NCI-H1436 treated with DMSO at 0.1 percent for 48 hours (cell line): ENCODE measurements around the gene GSTM2.
A peak's percentile ranks its signal among the peaks of the same experiment; 100 is the strongest.
"Not testable (repeated sequence)": the region's sequence is repeated elsewhere in the genome, so short reads cannot be mapped to it uniquely, and the experiment has no call there.

ENCODE experiments used
- DNase-seq: peaks from one replicate; lab custom pipeline; 2025; lab: John Stamatoyannopoulos, UW

GSTM2 gene

GRCh38 chr1:109644670-109645069, 23.2 kb upstream of the GSTM2 start:
- no peak for DNase-seq

- no peak for DNase-seq
Observed at GRCh38 chr1:109649491-109649914, 18.4 kb upstream of the GSTM2 start.

- DNase-seq: no peak
Observed at GRCh38 chr1:109650609-109651008, 17.2 kb upstream of the GSTM2 start.

- DNase-seq: no peak
Observed at GRCh38 chr1:109652402-109652801, 15.5 kb upstream of the GSTM2 start.

GRCh38 chr1:109653306-109653705, 14.6 kb upstream of the GSTM2 start:
- no peak for DNase-seq

GRCh38 chr1:109654519-109654918, 13.3 kb upstream of the GSTM2 start:
- no peak for DNase-seq

GRCh38 chr1:109655615-109656519, 12.0 kb upstream of the GSTM2 start, which contains the start of gene GSTM4:
GSTM4 (plus strand) TSS chr1:109656099; CDS start chr1:109656390, 291 bp downstream.
- peak; percentile 29 for DNase-seq

- DNase-seq: no peak
Observed at GRCh38 chr1:109657395-109657794, 10.5 kb upstream of the GSTM2 start.

GRCh38 chr1:109657970-109658369, 9.9 kb upstream of the GSTM2 start:
- no peak for DNase-seq

GRCh38 chr1:109658533-109659042, 9.3 kb upstream of the GSTM2 start:
- DNase-seq: no peak

GRCh38 chr1:109659145-109659544, 8.7 kb upstream of the GSTM2 start:
- no peak for DNase-seq

- DNase-seq: no peak
Observed at GRCh38 chr1:109659997-109660690, 7.7 kb upstream of the GSTM2 start.

- DNase-seq: not testable (repeated sequence)
Observed at GRCh38 chr1:109660691-109661026, 7.2 kb upstream of the GSTM2 start.

GRCh38 chr1:109661391-109661790, 6.5 kb upstream of the GSTM2 start:
- no peak for DNase-seq

GRCh38 chr1:109664671-109665070, 3.2 kb upstream of the GSTM2 start:
- DNase-seq: no peak

GRCh38 chr1:109668123-109668775, 392 bp downstream of the GSTM2 start:
- DNase-seq: no peak

GRCh38 chr1:109669246-109669948, 1.5 kb downstream of the GSTM2 start:
- no peak for DNase-seq

GRCh38 chr1:109669949-109670302, 2.1 kb downstream of the GSTM2 start:
- not testable (repeated sequence) for DNase-seq

- no peak for DNase-seq
Observed at GRCh38 chr1:109671067-109671466, 3.2 kb downstream of the GSTM2 start.

GRCh38 chr1:109673861-109674260, 6.0 kb downstream of the GSTM2 start:
- not testable (repeated sequence) for DNase-seq

GRCh38 chr1:109676683-109677381, 9.0 kb downstream of the GSTM2 start:
- not testable (repeated sequence) for DNase-seq
